SKM-1 (cell line): ENCODE measurements around the gene CNN2.

ENCODE experiments used
- DNase-seq: peaks from one replicate; lab custom pipeline; 2025; ENCODE audit not compliant: unreplicated experiment; lab: John Stamatoyannopoulos, UW

The CNN2 gene

GRCh38 chr19:995051-995827 is 31.2 kb upstream of the CNN2 start:
- no peak for DNase-seq

GRCh38 chr19:996051-996838 is 30.2 kb upstream of the CNN2 start:
- no peak for DNase-seq

GRCh38 chr19:998064-998463 is 28.3 kb upstream of the CNN2 start:
- DNase-seq, result no peak

GRCh38 chr19:999379-999719 is 27.1 kb upstream of the CNN2 start:
- no peak for DNase-seq

- peak; percentile 38 for DNase-seq
Measured at GRCh38 chr19:1000095-1000494, 26.3 kb upstream of the CNN2 start, which contains the start of gene GRIN3B. GRIN3B (plus strand) TSS chr19:1000419; CDS start chr19:1000438, 19 bp downstream.

DNA sequence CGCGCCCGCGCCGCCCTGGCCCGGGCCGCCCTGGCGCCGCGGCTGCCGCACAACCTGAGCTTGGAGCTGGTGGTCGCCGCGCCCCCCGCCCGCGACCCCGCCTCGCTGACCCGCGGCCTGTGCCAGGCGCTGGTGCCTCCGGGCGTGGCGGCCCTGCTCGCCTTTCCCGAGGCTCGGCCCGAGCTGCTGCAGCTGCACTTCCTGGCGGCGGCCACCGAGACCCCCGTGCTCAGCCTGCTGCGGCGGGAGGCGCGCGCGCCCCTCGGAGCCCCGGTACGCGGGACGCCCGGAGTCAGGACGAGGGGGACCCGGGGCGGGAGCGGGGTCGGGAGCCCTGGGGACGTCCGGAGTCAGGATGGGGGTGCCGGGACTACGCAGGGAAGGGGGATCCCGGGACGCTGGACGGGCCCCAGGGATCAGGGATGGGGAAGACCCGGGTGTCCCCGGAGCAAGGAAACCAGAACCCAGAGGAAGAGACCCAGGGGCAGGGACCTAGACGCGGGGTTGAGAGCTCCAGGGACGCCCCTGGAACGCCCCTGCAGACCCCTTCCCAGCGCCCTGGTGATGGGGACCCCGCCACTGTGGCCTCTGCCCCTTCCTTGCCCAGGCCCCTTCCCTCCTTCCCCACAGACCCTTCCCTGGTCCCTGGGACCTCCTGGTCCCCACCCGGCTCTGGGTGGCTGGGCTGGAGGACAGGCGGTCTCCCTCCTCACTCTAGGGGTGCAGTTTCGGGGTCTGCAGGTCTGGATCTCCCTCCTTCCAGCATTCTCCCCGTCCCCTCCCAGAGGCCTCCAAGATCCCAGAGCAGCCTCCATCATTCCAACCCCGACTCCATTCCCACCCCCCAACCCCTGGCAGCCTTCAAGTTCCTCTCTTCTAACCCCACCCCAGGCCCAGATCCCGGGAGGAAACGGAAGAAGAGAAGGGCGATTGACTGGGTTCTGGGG is 25.5 kb upstream of the CNN2 start:
- DNase-seq, result no peak

GRCh38 chr19:1001538-1002166 is 24.8 kb upstream of the CNN2 start:
- DNase-seq, result peak; percentile 17

DNA sequence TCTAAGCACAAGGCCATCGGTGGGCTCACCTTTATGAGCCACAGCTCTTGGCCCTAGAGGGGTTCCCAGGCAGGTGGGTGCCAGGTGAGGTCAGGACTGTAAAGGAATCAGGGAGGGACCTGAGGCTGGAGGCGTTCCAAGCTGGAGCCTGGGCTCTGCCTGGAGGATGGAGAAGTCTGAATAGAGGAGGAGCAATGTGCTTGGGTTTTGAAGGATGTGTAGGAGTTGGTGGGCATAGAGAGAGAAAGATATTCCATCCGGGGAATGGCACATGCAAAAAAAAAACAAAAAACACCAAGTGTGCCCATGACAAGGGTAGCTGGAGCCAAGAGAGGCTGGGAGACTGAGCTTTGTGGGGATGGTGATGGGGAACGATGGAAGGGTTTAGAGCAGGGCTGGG is 23.8 kb upstream of the CNN2 start:
- no peak for DNase-seq

GRCh38 chr19:1003283-1003682 is 23.1 kb upstream of the CNN2 start:
- DNase-seq, result no peak

GRCh38 chr19:1004204-1004802 is 22.1 kb upstream of the CNN2 start:
- no peak for DNase-seq

GRCh38 chr19:1004803-1005664 is 21.4 kb upstream of the CNN2 start:
- DNase-seq, result no peak

DNA sequence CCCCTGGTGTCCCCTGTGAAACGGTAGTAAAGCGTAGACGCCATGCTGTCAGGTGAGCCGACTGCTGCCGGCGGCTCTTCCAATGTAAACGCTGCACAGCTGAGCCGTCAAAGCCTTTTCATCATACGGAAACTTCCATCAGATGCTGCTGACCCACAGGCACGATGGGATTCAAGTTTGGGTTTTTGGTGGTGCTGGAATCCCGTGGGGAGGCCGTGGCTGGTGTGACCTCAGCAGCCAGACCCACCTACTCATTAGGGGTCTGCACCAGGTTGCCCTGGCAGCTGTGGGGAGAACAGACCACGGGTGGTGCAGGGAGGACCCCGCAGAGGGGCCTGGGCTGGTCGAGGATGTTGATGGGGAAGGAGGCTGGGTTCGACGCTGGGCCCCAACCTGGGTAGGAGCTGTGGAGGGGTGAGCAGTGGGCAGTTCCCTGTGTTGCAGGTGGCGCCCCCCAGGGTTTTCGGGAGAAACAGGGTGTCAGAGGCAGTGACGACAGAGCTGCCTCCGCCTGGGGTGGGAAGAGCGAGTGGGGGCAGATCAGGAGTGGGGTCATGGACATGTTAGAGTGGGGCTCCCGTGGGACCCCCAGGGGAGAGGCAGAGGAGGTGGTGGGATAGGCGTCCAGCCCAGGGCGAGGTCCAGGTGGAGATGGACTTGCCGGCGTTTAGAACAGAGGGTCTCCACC is 19.6 kb upstream of the CNN2 start:
- no peak for DNase-seq

GRCh38 chr19:1007399-1008251 is 18.8 kb upstream of the CNN2 start:
- no peak for DNase-seq

- no peak for DNase-seq
Measured at GRCh38 chr19:1008268-1009040, 18.0 kb upstream of the CNN2 start.

DNA sequence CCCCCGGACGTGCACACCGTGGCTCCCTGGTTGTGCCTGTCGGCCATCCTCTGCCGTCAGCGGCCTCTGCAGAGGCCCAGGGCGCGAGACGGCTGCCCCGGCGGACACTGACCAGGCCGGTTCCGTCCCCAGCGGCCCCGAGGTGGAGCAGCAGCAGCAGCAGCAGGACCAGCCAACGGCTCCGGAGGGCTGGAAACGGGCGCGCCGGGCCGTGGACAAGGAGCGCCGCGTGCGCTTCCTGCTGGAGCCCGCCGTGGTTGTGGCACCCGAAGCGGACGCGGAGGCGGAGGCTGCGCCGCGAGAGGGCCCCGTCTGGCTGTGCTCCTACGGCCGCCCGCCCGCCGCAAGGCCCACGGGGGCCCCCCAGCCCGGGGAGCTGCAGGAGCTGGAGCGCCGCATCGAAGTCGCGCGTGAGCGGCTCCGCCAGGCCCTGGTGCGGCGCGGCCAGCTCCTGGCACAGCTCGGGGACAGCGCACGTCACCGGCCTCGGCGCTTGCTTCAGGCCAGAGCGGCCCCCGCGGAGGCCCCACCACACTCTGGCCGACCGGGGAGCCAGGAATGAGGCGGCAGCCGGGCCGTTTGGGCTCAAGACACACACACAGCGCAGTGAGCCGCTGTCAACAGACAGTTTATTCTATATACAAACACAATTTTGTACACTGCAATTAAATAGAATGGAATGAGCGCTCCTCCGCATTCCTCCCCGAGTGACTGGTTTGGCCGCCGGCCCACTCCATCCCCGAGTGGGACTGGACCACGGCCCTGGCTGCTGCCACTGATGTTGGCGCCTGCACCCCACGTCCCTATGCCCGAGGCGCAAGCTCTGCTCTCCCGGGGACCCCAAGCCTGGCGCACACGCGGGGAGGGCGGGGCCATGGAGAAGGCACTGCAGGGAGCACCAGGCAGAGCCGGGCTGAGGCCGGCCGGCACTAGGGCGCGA is 17.1 kb upstream of the CNN2 start:
- no peak for DNase-seq

DNA sequence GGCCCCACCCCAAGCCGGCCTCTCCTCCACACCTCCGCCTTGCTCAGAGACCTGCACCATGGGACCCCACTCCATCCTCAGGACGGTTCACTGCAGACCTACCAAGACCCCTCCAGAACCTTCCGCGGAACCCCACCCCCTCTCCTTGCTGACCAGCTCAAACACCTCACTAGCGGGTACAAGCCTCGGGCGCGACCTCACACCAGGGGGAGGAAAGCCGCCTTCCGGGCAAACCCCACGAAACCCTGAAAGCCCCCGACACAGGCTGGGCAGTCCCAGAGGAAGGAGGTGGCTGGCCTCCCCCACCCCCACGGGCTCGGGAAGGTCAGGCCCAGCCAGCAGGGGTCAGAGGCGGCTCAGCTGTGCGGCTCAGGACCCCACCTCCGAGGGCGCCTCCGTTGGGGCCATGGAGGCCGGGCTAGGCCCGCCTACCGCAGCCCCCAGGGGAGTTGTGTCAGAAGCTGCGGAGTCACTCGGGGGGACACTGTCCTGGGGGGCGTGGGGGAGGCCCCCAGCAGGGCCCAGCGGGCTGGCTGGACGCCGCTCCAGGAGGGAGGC is 16.3 kb upstream of the CNN2 start:
- DNase-seq, result no peak
